GM21717 (cell line): ENCODE data around the gene HCN4.

Experiments
- ATAC-seq: cut with Tn5 transposase; IDR thresholded peaks from one replicate; pipeline ENCODE4 v1.9.1; 2021; ENCODE audit warnings: mild to moderate bottlenecking, moderate library complexity; ENCODE audit not compliant: unreplicated experiment

HCN4 gene

DNA sequence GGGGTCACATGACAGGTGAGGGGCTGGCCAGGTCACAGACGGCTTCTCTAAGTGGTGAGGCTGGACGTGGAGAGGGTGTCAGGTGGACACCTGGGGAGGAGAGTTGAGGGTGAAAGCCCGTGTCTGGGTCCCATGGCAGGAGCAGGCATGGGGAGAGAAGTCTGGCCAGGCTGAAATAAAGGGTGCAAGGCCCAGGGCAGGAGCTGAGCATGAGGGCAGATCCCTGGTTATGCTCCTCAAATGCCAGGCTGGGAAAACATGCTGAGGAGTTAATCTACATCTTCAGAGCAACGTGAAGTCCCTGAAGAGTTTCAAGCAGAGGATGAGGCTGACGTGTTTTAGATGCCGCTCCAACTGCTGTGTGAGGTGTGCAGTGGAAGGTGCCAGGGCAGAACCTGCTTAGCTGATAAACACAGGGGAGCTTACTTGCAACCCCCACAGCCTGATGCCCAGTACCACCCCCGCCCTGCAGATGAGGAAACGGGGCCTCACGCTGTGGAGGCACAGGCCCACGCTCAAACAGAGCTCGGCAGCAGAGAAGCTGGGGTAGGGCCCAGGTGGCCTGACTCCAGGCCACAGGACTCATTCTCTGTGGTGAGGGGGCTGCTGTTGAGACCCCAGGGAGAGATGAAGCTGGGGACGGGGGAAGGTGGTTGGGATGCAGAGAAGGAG lies 40.5 kb downstream of the HCN4 start:
- no peak for ATAC-seq

DNA sequence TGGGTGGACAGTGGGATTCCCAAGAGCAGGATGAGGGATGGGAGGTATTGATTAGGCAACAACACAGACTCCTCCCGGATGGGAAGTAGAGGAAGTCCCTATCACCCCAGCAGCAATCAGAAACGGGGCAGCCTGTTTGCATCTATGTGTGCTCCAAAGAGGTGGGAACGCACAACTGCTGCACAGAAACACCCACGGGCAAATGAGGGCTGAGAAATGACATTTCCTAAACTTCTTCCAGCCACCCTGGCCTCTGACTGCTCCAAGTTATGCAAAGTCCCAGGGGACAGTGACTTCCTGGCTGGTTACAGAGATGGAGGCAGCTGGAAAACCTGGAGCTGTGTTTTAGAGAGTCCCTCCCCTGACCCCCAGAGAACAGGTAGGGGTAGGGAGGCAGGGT lies 42.6 kb downstream of the HCN4 start:
- ATAC-seq = no peak

DNA sequence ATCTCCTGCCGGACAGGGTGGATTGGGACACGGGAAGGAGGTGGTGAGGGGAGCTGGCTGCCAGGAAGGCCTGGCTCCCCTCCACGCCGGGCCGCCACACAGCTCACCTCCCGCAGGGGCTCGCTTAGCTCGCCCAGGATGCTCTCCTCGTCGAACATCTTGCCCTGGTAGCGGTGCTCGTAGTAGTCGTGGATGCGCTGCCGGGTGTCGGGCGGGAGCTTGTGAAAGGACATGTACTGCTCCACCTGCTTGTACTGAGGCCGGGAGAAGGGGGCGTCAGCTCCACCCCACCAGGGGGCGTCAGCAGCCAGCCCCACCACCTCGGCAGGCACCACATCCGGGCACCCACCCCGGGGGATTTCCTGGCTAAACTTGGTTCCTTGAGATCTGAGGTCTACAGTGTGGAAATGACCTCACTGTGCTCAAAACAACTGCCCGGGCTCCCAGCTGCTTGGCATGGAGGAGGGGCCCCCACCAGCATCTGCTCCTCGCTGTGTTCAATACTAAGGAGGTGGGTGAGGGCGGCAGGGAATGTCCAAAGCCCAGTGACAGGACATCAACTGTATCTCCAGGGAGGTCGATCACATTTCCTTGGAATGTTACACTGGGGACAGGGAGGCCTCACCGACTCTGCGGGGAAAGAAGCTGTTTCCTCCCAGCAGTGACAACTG lies 43.4 kb downstream of the HCN4 start:
- ATAC-seq = no peak

DNA sequence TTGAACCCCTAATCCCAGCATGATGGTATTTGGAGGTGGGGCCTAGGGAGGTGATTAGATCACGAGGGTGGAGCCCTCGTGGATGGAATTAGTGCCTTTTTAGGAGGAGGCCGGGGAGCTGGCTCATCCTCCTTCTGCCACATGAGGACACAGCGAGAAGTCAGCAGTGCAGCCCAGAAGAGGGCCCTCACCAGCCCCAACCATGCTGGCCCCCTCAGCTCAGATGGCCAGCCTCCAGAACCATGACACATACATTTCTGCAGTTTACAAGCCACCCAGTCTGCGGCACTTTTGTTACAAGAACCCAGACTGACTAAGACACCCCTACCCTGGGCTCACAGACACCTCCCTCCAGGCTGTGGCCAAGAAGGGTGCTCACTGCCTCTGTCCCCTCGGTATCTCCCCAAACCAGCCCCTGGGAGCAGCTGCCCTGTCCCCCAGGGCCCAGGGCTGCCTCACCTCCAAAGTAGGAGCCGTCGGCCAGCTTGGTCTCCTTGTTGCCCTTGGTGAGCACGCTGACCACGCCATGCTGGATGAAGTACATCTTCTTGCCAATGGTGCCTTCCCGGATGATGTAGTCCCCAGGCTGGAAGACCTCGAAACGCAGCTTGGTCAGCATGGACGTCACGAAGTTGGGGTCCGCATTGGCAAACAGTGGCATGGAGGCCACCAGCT lies 44.1 kb downstream of the HCN4 start:
- ATAC-seq = no peak

DNA sequence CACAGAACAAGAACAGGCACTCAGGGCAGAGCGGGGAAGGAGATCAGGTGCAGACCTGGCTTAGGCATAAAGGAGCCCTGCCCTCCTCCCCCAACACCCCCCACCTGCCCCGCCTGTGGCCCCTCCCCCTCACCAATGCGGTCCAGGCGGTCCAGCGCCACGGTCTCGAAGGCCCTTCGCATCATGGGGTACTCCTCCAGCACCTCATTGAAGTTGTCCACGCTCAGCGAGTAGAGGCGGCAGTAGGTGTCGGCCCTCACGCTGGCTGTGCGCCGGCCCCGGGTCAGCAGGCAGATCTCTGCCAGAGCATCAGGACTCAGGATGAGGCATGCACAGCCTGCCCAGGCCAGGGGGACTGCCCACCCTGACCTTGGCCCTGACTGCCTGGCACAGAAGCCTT lies 44.8 kb downstream of the HCN4 start:
- no peak for ATAC-seq

DNA sequence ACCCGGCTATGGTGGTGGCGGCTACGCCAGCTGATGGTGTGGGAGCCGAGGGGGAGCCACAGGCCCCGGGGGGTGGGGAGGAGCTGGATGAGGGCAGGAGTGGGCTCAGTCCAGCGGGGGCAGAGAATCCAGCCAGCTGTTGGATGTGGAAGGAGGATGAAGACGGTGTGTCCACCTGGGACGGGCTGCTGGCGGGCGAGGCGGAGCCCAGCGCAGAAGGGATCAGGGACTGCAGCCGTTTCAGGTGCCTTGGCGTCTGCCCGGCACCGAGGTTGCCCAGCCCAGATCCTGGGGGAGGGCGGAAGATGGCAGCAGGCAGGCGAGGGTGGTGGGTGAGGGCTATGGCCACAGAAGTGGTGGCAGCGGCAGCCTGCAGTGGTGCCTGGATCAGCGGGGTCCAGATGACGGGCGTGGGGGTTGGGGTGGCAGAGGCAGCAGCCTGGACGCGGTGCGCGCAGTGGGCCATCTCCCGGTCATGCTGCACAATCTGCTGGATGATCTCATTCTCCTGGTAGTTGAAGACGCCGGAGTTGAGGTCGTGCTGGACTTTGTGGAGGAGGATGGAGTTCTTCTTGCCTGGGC lies 45.3 kb downstream of the HCN4 start:
- no peak for ATAC-seq

DNA sequence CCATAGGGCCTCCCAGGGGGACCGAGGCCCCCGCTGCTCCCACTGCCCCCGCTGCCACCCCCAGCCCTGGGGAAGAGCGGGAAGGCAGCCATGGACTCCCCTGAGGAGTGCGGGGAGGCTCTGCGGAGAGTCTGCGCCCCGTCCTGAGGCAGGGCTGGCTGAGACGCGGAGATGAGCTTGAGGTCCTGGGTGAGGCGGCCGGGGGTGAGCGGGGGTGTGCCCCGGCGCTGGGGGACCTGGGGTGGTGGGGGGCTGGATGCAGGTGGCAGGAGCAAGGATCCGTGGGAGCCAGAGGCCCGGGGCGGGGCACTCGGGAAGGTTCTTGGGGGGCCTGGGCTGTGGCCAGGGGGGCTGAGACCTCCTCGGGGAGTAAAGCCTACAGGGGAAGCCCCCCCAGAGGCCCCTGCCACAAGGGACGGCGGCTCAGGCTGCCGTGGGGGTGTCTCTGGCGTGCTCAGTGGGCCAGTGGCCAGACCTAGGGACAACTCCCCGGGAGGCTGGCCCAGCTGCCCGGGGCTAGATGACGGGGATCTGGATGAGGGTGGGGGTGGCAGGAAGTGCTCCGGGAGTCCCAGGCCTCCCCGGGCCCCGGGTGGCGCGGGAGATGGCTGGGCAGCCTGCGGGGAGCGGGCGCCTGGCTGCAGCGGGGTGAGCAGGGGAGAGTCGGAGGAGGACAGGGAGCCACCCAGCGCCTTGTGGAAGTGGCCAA lies 45.9 kb downstream of the HCN4 start:
- no peak for ATAC-seq

DNA sequence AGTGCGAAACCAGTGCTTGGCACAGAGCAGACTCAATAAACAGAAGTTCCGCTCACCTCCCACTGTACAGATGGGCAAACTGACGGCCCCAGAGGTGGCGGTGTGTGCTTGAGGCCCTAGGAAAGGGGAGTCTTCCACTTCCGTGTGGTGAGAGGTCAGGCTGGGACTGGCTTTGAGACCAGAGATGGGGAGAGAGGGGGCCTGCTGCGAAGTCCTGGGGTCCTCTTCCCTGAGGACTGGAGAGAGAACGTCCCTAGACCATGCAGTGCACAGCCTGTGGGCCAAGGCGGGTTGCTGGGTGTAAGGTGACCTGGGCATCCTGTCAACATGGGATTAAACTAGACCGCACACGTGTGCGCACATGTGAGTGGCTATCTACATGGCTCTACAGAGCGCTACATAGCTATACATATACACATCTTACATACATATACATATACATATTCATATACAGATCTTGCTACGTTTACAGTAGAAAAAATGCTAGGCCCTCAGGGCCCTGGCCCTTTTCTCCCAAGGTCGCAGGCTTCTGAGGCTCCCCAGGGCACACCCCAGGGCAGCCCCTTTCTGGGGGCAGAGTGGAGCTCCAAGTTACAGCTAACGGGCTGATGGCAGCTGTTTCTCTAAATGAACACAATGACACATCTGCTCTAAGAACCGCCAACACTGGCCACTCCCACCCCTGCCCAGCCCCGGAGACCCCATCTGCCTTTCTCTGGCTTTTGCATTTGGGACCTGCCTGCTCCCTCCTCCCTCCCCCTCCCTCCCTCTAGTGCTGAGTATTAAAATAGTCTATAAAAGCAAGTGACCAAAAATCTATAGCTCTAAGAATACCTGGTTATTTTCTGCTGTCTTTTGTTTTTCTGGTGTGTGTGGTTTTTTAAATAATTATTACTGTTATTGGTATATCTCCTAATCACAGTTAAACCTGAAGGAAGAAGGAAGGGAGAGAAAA lies 47.0 kb downstream of the HCN4 start:
- ATAC-seq = no peak

DNA sequence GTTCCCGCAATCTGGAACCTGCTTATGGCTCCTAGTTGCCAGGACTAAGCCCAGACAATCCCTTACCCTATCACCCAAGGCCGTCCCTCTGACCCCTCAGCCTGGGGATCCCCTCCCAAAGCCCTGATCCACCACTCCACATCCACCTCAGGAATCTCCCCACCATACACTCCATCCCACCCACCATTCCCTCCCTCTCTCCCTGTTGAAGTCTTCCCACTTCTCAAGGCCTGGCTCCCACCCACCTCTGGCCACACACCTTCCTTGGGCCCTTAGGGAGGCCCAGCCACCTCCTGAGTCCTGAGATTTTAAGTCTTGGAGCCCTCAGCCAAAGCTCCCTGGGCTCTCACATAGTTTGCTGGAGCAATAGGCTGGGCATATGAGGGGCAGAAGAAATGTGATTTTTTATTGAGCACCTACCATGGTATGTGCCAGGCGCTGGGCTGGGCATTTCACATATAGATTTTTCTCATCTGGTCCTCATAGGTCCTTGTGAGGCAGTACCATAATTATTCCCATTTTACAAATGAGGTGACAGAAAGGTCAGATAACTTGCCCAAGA lies 48.1 kb downstream of the HCN4 start:
- ATAC-seq = no peak

DNA sequence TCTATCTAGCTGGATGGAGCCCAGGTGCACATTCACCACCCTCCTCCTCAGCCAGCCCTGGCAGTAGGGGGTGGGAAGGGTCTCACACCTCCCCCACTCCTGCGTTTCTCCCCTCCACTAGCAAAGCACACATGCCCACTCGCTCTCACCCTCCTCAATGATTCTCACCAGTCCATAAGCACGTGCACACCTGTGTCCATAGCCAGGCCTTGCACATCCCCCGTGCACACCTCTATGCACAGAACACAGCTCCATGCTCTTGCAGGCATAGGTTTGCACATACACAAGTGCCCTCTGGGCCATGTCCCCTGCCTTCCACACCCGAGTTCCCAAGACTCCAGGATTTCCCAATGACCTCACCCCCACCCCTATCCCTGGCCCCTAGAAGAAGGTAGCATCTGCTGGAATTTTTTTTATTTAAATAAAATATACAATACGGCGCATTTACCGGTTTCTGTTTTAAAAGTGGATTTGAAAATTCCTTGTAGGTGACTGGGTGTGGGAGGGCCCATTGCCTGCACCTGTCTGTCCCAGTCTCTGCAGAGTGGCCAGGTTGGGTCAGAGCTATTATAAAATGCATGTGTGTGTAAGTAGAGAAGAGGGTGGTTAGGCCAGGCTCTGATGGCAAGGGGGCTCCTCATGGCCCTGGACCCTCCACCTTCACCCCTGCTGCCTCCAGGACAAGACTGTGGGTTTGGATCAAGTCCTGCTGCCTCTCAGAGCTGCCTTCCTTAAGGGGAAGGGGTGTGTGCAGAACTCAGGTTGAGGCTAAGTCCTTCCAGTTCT lies 49.1 kb downstream of the HCN4 start:
- ATAC-seq = no peak

DNA sequence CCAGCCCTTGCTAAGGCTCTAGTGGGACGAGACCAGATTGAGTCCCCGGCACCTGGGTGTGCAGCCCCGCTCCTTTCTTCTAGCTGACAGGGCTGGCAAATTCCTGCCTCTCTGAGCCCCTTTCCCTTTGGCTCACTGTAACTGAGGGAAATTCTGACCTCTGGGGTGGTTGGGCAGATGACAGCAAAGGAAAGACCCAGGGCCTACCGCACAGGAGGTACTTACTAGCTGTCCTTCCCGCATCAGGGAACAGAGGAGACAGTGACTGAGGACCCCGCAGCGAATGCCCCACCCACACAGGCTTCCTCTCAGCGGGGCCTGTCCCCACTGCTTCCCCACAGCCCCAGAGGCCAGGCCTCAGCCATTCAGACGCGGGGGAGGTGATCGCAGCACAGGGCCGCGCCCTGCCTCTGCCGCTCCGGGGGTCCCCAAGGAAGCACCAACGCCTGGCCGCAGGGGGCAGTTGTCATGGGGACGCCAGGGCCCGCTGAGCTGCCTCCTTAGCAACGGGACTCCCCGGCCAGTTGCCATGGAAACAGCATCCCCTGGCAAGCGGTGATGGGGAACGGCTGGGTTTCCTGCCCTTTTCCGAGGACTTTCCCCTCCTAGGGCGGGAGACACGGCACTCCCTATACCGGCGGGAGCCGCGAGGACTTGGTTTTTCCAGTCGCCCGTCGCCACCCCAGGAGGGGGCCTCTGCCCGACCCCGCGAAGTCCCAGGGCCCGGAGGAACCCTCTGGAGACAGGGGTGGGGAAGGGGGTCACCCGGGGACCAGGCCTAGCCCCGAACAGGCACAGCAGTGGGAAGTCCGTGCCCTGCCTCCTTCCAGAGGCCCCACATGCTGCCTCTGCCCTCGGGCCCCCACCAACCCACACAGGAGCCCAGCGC lies 50.1 kb downstream of the HCN4 start:
- ATAC-seq = no peak

DNA sequence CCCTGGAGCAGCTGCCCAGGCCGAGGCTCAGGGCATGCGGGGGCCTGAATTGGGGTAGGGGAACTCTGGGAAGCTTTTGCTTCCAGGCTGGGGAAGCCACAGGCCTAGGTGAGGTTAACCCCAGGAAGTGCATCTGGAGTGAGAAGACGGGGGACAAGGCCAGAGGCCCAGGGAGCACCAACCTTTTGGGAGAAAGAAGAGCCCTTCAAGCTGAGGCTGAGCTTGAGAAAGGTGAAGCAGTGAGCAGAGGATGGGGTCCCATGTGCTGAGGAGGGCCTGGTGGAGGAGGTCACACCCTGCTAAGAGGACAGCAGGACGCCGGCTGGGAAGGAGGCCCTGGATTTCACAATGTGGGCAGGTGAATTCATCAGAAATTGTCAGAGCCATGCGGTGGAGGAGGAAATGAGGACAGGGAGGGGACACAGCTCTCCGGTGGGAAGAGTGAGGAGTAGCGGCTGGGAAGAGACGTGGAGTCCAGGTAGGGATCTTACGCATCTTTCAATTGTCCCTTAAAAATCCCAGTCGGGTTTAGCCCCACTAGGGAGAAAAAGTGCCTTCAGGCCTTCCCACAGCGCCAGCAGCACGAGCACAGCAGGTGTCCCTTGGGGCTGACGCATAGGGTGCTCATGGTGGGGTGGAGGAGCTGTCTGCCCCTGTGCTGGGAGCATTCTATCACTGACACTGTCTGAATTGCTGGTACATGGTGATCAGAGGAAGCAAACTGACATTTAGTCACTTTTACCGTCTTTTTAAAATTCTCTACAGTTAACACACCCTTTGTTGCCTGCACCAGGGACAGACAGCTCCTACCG lies 50.9 kb downstream of the HCN4 start:
- no peak for ATAC-seq

DNA sequence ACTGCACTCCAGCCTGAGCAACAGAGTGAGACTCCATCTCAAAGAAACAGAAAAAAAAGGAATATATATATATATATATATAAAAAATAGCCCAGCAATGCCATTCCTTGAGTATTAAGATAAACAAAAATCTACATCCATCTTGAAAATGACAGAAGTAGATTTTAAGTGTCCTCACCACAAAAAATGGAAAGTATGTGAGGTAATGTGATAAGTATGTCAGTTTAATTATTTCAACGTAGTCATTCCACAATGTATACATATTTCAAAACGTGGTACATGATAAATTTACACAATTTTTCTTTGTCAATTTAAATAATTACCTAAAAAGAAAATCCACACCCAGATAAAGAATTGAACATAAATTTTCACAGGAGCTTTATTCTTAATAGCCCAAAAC lies 54.9 kb downstream of the HCN4 start:
- ATAC-seq = no peak

DNA sequence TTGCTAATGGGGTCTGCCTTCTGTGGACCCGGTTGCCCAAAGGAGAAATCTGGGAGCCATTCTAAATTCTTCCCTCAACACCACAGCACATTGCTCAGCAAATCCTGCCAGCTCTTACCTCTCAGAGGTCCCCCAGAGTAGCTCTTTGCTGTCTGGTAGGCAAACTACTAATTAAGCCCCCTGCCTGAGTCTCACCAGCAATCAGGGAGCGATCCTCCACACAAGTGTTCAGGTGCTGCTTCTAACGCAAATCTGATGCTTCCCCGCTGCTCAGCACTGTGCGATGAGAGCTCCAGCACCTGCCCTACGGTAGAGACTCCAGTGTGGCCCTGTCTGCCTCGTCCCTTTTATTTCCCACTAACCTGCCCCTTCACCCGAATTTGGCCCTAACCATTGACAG lies 60.5 kb downstream of the HCN4 start:
- ATAC-seq = no peak

DNA sequence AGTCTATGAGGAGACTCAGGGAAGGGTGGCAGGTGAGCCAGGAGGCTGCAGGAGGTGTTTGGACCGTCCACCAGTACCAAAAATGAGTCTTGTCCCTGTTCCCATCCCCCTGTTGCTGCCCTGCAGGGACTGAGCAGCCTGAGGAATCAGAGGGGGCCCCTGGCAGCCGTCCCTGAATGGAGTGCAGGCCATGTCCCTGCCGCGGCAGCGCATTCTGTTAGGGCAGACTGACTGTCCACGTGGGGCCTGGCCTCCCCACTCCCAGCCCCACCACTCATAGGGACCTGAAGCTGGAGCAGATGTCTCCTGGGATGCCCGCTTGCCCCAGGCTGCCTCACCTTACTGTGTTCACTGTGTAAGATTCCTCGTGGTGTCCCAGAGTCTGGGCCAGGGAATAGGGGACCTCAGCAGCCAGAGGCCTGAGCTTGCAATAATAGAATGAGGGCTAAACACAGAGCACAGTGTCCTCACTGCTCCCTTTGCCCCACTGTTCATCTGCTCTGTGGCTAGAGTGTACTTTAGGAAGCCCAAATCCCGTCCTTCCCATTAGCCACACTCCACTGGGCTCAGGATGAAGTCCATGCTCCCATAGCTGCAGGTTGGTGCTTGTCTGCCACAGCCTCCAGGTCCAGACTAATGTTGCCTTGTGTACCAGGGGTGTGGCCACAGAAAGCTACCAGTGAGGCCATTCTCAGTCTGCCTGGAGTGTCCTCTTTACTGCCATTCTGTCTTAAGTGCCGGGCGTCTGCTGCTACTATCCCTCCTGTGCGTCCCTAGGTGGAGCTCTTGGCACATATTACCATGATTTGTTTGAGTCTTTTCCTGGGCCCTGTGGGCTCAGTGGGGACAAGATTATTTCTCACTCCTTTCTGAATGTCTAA lies 63.2 kb downstream of the HCN4 start:
- no peak for ATAC-seq

DNA sequence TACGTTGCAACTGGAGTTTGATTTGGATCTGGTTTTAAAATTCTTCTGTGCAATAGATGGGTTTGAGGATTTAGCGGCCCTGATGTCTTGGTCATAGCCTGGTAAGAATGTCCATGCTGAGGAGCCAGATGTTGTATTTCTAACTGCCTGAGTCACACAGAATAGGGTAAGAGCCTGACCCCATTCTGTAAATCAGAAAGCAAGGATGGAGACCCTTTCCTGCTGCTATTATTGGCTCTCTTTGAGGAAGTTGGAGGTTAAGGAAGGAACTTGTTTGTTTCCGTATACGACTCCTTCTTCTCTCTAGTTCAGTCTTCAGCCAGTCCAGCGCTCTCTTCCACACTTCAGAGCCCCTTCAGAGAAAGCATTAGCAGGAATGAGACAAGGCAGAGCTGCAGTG lies 65.1 kb downstream of the HCN4 start:
- ATAC-seq = no peak
